GM12878 (cell line): Measurements from ENCODE around the gene SOX14. TPM values are rescaled to one million over a fixed set of nuclear protein-coding genes. Genes with fewer than 3 reads are reported as not detected.

Source experiments
- ATAC-seq: fragments of 200-7000 bp; cut with Tn5 transposase; 3 replicates; pipeline ENCODE4 v1.9.1; 2020; ENCODE audit warnings: mild to moderate bottlenecking, moderate library complexity
- BruUV-seq: library from RNA; stranded (reverse); fragments of 400-500 nt; replicated peaks from 2 replicates; lab custom pipeline; 2021; lab: Mats Ljungman, UMichigan
- CTCF ChIA-PET: fragments of 300-600 bp; sonication (Branson Sonifier 250); formaldehyde crosslinking; extraction: SDS; loops from one replicate; lab custom pipeline; 2021; ENCODE audit warnings: inconsistent platforms; lab: Yijun Ruan, JAX
- POLR2A ChIA-PET: fragments of 350-600 bp; formaldehyde crosslinking; extraction: SDS; loops from one replicate; lab custom pipeline; 2021; ENCODE audit warnings: inconsistent platforms; lab: Charles Lee
- RAD21 ChIA-PET: fragments of 300-600 bp; sonication (Branson Sonifier 250); formaldehyde crosslinking; loops from one replicate; lab custom pipeline; 2023; ENCODE audit warnings: antibody characterized with exemption; ENCODE audit not compliant: unreplicated experiment; lab: Charles Lee
- SMC1A ChIA-PET: fragments of 300-600 bp; sonication (Branson Sonifier 250); formaldehyde crosslinking; loops from one replicate; lab custom pipeline; 2023; ENCODE audit not compliant: unreplicated experiment, uncharacterized antibody; lab: Charles Lee
- DNase-seq: peaks from one replicate; pipeline ENCODE4 v3.0.0-alpha.2; 2011; ENCODE audit warnings: low read depth, low spot score
- FAIRE-seq: peaks from 3 replicates; lab custom pipeline; 2011; peaks lifted over from hg19 to GRCh38; lab: Jason Lieb, UNC
- H2AFZ ChIP-seq: 2 replicates; pipeline ENCODE4 v1.6.0; 2011; ENCODE audit warnings: low read depth, low read length, control low read depth; ENCODE audit not compliant: control insufficient read depth
- H3K27ac ChIP-seq: 2 replicates; pipeline ENCODE4 v1.5.1; 2011; ENCODE audit warnings: control low read depth; ENCODE audit not compliant: control insufficient read depth, insufficient read depth
- H3K27me3 ChIP-seq, 2 experiments: replicated peaks in 1 of 2; 2 replicates each; pipeline versions ENCODE4 v1.6.0 to v1.6.1; 2011; ENCODE audit warnings: low read length in 1 of 2; ENCODE audit not compliant: control insufficient read depth in 2 of 2, insufficient read depth in 2 of 2
- H3K36me3 ChIP-seq, 2 experiments: 2 replicates each; pipeline ENCODE4 v1.5.1; 2011; ENCODE audit warnings: low read length in 1 of 2; ENCODE audit not compliant: control insufficient read depth in 2 of 2, insufficient read depth in 2 of 2
- H3K4me1 ChIP-seq: 2 replicates; pipeline ENCODE4 v1.6.1; 2011; ENCODE audit warnings: mild to moderate bottlenecking, low read length, moderate library complexity, mixed read lengths; ENCODE audit not compliant: control insufficient read depth, insufficient read depth
- H3K4me2 ChIP-seq: 2 replicates; pipeline ENCODE4 v1.6.0; 2011; ENCODE audit warnings: control low read depth; ENCODE audit not compliant: control insufficient read depth, insufficient read depth
- H3K4me3 ChIP-seq: fragments of 200-600 bp; sonication (generic); 2 replicates; pipeline ENCODE4 v1.5.1; 2016
- H3K79me2 ChIP-seq: 2 replicates; pipeline ENCODE4 v1.6.0; 2011; ENCODE audit warnings: low read length; ENCODE audit not compliant: control insufficient read depth, insufficient read depth
- H3K9ac ChIP-seq: 2 replicates; pipeline ENCODE4 v1.8.0; 2011; ENCODE audit warnings: low read length, control low read depth, mixed read lengths; ENCODE audit not compliant: control insufficient read depth, insufficient read depth
- H3K9me3 ChIP-seq: replicated peaks from 3 replicates; pipeline ENCODE4 v1.5.1; 2011; ENCODE audit warnings: mild to moderate bottlenecking, low read length; ENCODE audit not compliant: control insufficient read depth, insufficient read depth
- H4K20me1 ChIP-seq: 2 replicates; pipeline ENCODE4 v1.6.0; 2011; ENCODE audit not compliant: control insufficient read depth, insufficient read depth
- BACH1 ChIP-seq: fragments of 450-650 bp; IDR thresholded peaks from 2 replicates; pipeline ENCODE4 v1.6.1; 2017; ENCODE audit warnings: mild to moderate bottlenecking, borderline replicate concordance
- BHLHE40 ChIP-seq, 2 experiments: fragments of 450-650 bp in 1 of 2; IDR thresholded peaks; 2 replicates each; pipeline ENCODE4 v1.6.1; 2011 to 2017; ENCODE audit warnings: low read depth in 2 of 2, borderline replicate concordance in 1 of 2, improper control_type of control experiment in 1 of 2, low read length in 1 of 2, mild to moderate bottlenecking in 1 of 2
- CHD2 ChIP-seq: IDR thresholded peaks from 2 replicates; pipeline ENCODE4 v1.6.1; 2011; ENCODE audit warnings: low read depth, low read length, improper control_type of control experiment, borderline replicate concordance
- CREB1 ChIP-seq: IDR thresholded peaks from 2 replicates; pipeline ENCODE4 v1.6.1; 2012; ENCODE audit warnings: low read depth, mild to moderate bottlenecking, inconsistent platforms
- EP300 ChIP-seq, 2 experiments: fragments of 150-350 bp in 1 of 2; IDR thresholded peaks; 2 replicates each; pipeline ENCODE4 v1.6.1; 2011 to 2012; ENCODE audit warnings: low read depth in 2 of 2, low read length in 2 of 2, borderline replicate concordance in 1 of 2, improper control_type of control experiment in 1 of 2, inconsistent platforms in 1 of 2; ENCODE audit not compliant: control insufficient read depth in 1 of 2
- LARP7 ChIP-seq: fragments of 450-650 bp; IDR thresholded peaks from 2 replicates; pipeline ENCODE4 v1.6.1; 2017; ENCODE audit warnings: mild to moderate bottlenecking
- MEF2B ChIP-seq: fragments of 450-650 bp; IDR thresholded peaks from 2 replicates; pipeline ENCODE4 v1.6.1; 2018; ENCODE audit warnings: mild to moderate bottlenecking, moderate library complexity; ENCODE audit not compliant: partially characterized antibody, poor library complexity, severe bottlenecking
- NFYB ChIP-seq: IDR thresholded peaks from 2 replicates; pipeline ENCODE4 v1.6.1; 2011; ENCODE audit warnings: low read depth, mild to moderate bottlenecking, low read length, improper control_type of control experiment, moderate library complexity; ENCODE audit not compliant: insufficient read depth
- NR2C1 ChIP-seq: fragments of 450-650 bp; IDR thresholded peaks from 2 replicates; pipeline ENCODE4 v1.6.1; 2017; ENCODE audit warnings: antibody characterized with exemption, mild to moderate bottlenecking, moderate library complexity
- PAX5 ChIP-seq: IDR thresholded peaks from 2 replicates; pipeline ENCODE4 v1.6.1; 2011; ENCODE audit warnings: low read depth, low read length, borderline replicate concordance
- POLR2AphosphoS2 ChIP-seq: IDR thresholded peaks from 2 replicates; pipeline ENCODE4 v1.6.1; 2011; ENCODE audit warnings: low read depth, mild to moderate bottlenecking, low read length, improper control_type of control experiment, moderate library complexity
- TBL1XR1 ChIP-seq: IDR thresholded peaks from 2 replicates; pipeline ENCODE4 v1.6.1; 2012; ENCODE audit warnings: low read depth, low read length, improper control_type of control experiment
- WGBS: methylation state at CpG from one replicate; pipeline ENCODE4 v1.1.6; 2016; ENCODE audit warnings: low lambda C conversion rate; ENCODE audit not compliant: insufficient replicate concordance, insufficient coverage; ENCODE audit errors: missing lambda C conversion rate; 5-methylcytosine and 5-hydroxymethylcytosine counted together
- in situ Hi-C: fragments of 300-500 bp; cut with MboI; formaldehyde crosslinking; loops from 9 replicates; pipeline ENCODE4 v1.14.3; 2018; ENCODE audit warnings: mixed read lengths
- intact Hi-C: fragments of 100-400 bp; cut with micrococcal nuclease; formaldehyde crosslinking; loops from one replicate; pipeline ENCODE4 v1.14.2; 2022; ENCODE audit not compliant: unreplicated experiment
- polyA plus RNA-seq, 11 experiments: library from polyadenylated mRNA; depleted of rRNA in 4 of 11; unstranded in 6 of 11; stranded (reverse) in 5 of 11; fragments of >200 nt; fragmentation: Nextera tagmentation in 4 of 11; fragmentation: Illumina TruSeq in 1 of 11; extraction: Ambion mirVana in 4 of 11; extraction: Trizol in 1 of 11; gene quantifications; 1 replicate in 1 of 11; 2 replicates in 10 of 11; pipeline versions ENCODE4 v1.2.1 to v1.2.3, GENCODE V29; 2011 to 2016; ENCODE audit warnings: inconsistent platforms in 2 of 11, missing spikeins in 2 of 11, low read depth in 1 of 11
- total RNA-seq, 4 experiments: library from RNA; depleted of rRNA in 3 of 4; stranded (reverse); fragments of >200 nt in 3 of 4; fragmentation: Illumina TruSeq in 1 of 4; extraction: Trizol in 1 of 4; gene quantifications; 2 replicates each; pipeline versions ENCODE4 v1.2.1 to v1.2.3, GENCODE V29; 2013 to 2021
- TF ChIP-seq, protein P1 (sequence below): fragments of 450-650 bp; formaldehyde crosslinking; IDR thresholded peaks from 2 replicates; pipeline ENCODE4 v1.4.0; 2020; ENCODE audit warnings: mild to moderate bottlenecking, moderate library complexity
- TF ChIP-seq, protein P2 (sequence below): fragments of 450-650 bp; IDR thresholded peaks from 2 replicates; pipeline ENCODE4 v1.6.1; 2016; ENCODE audit warnings: mild to moderate bottlenecking
- TF ChIP-seq, protein P3 (sequence below): fragments of 450-650 bp; IDR thresholded peaks from 2 replicates; pipeline ENCODE4 v1.6.1; 2017; ENCODE audit warnings: borderline replicate concordance
- TF ChIP-seq, protein P4 (sequence below): IDR thresholded peaks from 2 replicates; pipeline ENCODE4 v1.6.1; 2011; ENCODE audit warnings: mild to moderate bottlenecking, low read depth, low read length, moderate library complexity; ENCODE audit not compliant: insufficient replicate concordance

The SOX14 gene
- total and polyA plus RNA-seq, 10 of the 15 experiments (the other 5 are each of a cell fraction or from before 2014, with no cell fraction given): 0.11 TPM; not detected in 9

DNA sequence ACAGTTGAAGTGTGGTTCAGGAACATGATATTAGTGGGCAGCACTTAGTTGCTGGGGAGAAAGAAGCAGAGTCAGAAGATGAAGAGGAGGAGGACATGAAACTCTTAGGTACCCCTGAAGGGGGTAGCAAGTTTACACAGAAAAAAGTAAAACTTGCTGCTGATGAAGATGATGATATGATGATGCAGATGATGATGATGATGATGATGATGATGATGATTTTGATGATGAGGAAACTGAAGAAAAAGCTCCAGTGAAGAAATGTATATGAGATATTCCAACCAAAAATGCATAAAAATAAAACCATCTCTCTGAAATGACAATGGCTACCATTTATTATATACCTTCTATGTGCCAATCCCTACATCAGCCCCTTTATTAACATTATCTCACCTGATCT, 39.9 kb upstream of the SOX14 start (continued):
- TF ChIP-seq EP300 (IDR thresholded peaks at IDR 0.05; ENCODE audit: borderline replicate concordance in 1 of 2, control insufficient read depth in 1 of 2, low read depth in 2 of 2, low read length in 2 of 2) (no peak), BHLHE40 (IDR thresholded peaks at IDR 0.05; ENCODE audit: borderline replicate concordance in 1 of 2, low read depth in 2 of 2, low read length in 1 of 2) (no peak), CREB1 (no peak), MEF2B (no peak)

DNA sequence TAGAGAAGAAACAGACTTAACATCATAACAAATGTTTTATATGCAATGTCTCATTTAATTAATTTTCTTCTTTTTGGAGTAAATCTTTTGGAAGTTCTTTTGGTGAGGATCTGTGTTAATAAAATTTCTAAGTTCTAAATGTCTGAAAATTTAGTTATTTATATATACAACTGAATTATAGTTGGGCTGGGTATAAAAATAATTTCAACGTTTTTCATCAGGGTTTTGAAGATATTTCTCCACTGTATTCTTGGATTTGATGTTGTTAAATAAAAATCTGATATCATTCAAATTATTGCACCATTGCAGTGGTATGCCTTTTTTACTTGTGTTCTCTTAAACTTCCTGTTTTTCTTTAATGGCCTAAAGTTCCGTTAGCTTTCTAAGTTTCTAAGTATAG, 26.9 kb upstream of the SOX14 start:
- intact Hi-C loops: no loop called here
- TF ChIP-seq, protein P1, sequence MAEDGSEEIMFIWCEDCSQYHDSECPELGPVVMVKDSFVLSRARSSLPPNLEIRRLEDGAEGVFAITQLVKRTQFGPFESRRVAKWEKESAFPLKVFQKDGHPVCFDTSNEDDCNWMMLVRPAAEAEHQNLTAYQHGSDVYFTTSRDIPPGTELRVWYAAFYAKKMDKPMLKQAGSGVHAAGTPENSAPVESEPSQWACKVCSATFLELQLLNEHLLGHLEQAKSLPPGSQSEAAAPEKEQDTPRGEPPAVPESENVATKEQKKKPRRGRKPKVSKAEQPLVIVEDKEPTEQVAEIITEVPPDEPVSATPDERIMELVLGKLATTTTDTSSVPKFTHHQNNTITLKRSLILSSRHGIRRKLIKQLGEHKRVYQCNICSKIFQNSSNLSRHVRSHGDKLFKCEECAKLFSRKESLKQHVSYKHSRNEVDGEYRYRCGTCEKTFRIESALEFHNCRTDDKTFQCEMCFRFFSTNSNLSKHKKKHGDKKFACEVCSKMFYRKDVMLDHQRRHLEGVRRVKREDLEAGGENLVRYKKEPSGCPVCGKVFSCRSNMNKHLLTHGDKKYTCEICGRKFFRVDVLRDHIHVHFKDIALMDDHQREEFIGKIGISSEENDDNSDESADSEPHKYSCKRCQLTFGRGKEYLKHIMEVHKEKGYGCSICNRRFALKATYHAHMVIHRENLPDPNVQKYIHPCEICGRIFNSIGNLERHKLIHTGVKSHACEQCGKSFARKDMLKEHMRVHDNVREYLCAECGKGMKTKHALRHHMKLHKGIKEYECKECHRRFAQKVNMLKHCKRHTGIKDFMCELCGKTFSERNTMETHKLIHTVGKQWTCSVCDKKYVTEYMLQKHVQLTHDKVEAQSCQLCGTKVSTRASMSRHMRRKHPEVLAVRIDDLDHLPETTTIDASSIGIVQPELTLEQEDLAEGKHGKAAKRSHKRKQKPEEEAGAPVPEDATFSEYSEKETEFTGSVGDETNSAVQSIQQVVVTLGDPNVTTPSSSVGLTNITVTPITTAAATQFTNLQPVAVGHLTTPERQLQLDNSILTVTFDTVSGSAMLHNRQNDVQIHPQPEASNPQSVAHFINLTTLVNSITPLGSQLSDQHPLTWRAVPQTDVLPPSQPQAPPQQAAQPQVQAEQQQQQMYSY (CRISPR knock-in tag): no peak
- TF ChIP-seq NR2C1 (no peak), PAX5 (no peak), POLR2AphosphoS2 (no peak), LARP7 (no peak), CHD2 (no peak), TBL1XR1 (no peak), NFYB (no peak), BACH1 (no peak)
- TF ChIP-seq, protein P2, sequence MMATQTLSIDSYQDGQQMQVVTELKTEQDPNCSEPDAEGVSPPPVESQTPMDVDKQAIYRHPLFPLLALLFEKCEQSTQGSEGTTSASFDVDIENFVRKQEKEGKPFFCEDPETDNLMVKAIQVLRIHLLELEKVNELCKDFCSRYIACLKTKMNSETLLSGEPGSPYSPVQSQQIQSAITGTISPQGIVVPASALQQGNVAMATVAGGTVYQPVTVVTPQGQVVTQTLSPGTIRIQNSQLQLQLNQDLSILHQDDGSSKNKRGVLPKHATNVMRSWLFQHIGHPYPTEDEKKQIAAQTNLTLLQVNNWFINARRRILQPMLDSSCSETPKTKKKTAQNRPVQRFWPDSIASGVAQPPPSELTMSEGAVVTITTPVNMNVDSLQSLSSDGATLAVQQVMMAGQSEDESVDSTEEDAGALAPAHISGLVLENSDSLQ: no peak
- TF ChIP-seq, protein P3, sequence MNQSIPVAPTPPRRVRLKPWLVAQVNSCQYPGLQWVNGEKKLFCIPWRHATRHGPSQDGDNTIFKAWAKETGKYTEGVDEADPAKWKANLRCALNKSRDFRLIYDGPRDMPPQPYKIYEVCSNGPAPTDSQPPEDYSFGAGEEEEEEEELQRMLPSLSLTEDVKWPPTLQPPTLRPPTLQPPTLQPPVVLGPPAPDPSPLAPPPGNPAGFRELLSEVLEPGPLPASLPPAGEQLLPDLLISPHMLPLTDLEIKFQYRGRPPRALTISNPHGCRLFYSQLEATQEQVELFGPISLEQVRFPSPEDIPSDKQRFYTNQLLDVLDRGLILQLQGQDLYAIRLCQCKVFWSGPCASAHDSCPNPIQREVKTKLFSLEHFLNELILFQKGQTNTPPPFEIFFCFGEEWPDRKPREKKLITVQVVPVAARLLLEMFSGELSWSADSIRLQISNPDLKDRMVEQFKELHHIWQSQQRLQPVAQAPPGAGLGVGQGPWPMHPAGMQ: no peak
- TF ChIP-seq, protein P4, sequence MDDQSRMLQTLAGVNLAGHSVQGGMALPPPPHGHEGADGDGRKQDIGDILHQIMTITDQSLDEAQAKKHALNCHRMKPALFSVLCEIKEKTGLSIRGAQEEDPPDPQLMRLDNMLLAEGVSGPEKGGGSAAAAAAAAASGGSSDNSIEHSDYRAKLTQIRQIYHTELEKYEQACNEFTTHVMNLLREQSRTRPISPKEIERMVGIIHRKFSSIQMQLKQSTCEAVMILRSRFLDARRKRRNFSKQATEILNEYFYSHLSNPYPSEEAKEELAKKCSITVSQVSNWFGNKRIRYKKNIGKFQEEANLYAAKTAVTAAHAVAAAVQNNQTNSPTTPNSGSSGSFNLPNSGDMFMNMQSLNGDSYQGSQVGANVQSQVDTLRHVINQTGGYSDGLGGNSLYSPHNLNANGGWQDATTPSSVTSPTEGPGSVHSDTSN: no peak

More for the DNA sequence above, 26.9 kb upstream of the SOX14 start:
- DNase-seq (no peak), FAIRE-seq (no peak), ATAC-seq (no peak)
- Histone ChIP-seq H3K9ac (no peak overlapping the region), H3K4me3 (no peak overlapping the region), H3K4me2 (no peak overlapping the region), H3K27me3 (no peaks in the 10 kb centered on the region), H3K9me3 (no peaks in the 10 kb centered on the region), H3K79me2 (no peaks in the 10 kb centered on the region), H3K27ac (no peak overlapping the region), H2AFZ (no peak overlapping the region), H3K36me3 (no peaks in the 10 kb centered on the region), H4K20me1 (no peaks in the 10 kb centered on the region), H3K4me1 (no peaks in the 10 kb centered on the region)
- ChIA-PET POLR2A (no interaction called here), SMC1A (interaction anchor here (0.9 kb wide), 1 partner anchor 17 kb away, joined by 3 read pairs; no protein-coding TSS in a partner anchor), RAD21 (no interaction called here), CTCF (no interaction called here)
- 23% methylated on average over 2 of the region's 2 CpGs for WGBS
- in situ Hi-C loops: no loop called here
- BruUV-seq: no TSS peak
